OCI-LY3 (cell line): ENCODE data around the gene PFKL.
"Not testable (repeated sequence)": the region's sequence is repeated elsewhere in the genome, so short reads cannot be mapped to it uniquely, and the experiment has no call there.

Source experiments
- H2AFZ ChIP-seq: fragments of 200-600, 300-600 bp; shearing (Covaris generic); 2 replicates; pipeline ENCODE4 v1.6.0; 2014; ENCODE audit warnings: antibody characterized with exemption, low read depth, low read length
- H3K27ac ChIP-seq: fragments of 200-600, 300-600 bp; sonication (generic); 2 replicates; pipeline ENCODE4 v1.5.1; 2014; ENCODE audit warnings: mild to moderate bottlenecking, low read length, moderate library complexity, mixed read lengths
- H3K27me3 ChIP-seq: fragments of 200-600, 300-600 bp; sonication (generic); 2 replicates; pipeline ENCODE4 v1.6.1; 2014; ENCODE audit warnings: low read depth, low read length, mixed read lengths
- H3K36me3 ChIP-seq: fragments of 200-600, 300-600 bp; sonication (generic); replicated peaks from 2 replicates; pipeline ENCODE3; 2014; ENCODE audit warnings: low read depth, low read length, mixed read lengths
- H3K4me1 ChIP-seq: fragments of 300-600, 200-600 bp; sonication (generic); 2 replicates; pipeline ENCODE4 v1.6.1; 2014; ENCODE audit warnings: low read length, mixed read lengths
- H3K4me2 ChIP-seq: fragments of 200-600, 300-600 bp; sonication (generic); 2 replicates; pipeline ENCODE4 v1.6.1; 2014; ENCODE audit warnings: low read length, mixed read lengths
- H3K4me3 ChIP-seq: fragments of 300-600, 200-600 bp; sonication (generic); 2 replicates; pipeline ENCODE4 v1.5.1; 2014; ENCODE audit warnings: antibody characterized with exemption, mild to moderate bottlenecking, low read length, moderate library complexity
- H3K79me2 ChIP-seq: fragments of 300-600, 200-600 bp; shearing (Covaris generic); 2 replicates; pipeline ENCODE4 v1.6.1; 2014; ENCODE audit warnings: mild to moderate bottlenecking, low read length, mixed read lengths
- H3K9ac ChIP-seq: fragments of 300-600, 200-600 bp; shearing (Covaris generic); 2 replicates; pipeline ENCODE4 v1.6.0; 2014; ENCODE audit warnings: mild to moderate bottlenecking, low read length, moderate library complexity
- H3K9me3 ChIP-seq: fragments of 200-600, 300-600 bp; shearing (Covaris generic); 2 replicates; pipeline ENCODE4 v1.6.1; 2014; ENCODE audit warnings: low read length, mixed read lengths; ENCODE audit not compliant: insufficient read depth
- H4K20me1 ChIP-seq: fragments of 200-600, 300-600 bp; sonication (generic); 2 replicates; pipeline ENCODE4 v1.6.1; 2016; ENCODE audit warnings: low read length, mixed read lengths; ENCODE audit not compliant: insufficient read depth
- CTCF ChIP-seq: fragments of 200-600, 300-600 bp; sonication (generic); IDR thresholded peaks from 2 replicates; pipeline ENCODE4 v1.5.1; 2014; ENCODE audit warnings: antibody characterized with exemption, low read length, low read depth
- EZH2phosphoT487 ChIP-seq: fragments of 200-600 bp; shearing (Covaris generic); IDR thresholded peaks from 2 replicates; pipeline ENCODE4 v1.6.1; 2018; ENCODE audit warnings: antibody characterized with exemption, mixed run types, low read depth

The PFKL gene

GRCh38 chr21:44359396-44359795, 59.5 kb downstream of the PFKL start:
- Histone ChIP-seq H3K36me3 (peaks cover 39% of the 10 kb centered on the region), H4K20me1 (no peaks in the 10 kb centered on the region), H3K79me2 (peaks cover 34% of the 10 kb centered on the region), H3K4me1 (peaks cover 38% of the 10 kb centered on the region), H3K27ac (no peak overlapping the region), H3K4me2 (no peak overlapping the region), H3K27me3 (no peaks in the 10 kb centered on the region), H2AFZ (no peak overlapping the region), H3K9me3 (peaks cover 3% of the 10 kb centered on the region; the same call in 1 of the 2 replicates), H3K4me3 (no peak overlapping the region), H3K9ac (no peak overlapping the region)
- TF ChIP-seq EZH2phosphoT487 (no peak), CTCF (no peak)

- no peak overlapping the region for H3K4me2 ChIP-seq
- TF ChIP-seq CTCF, result no peak
- no peak for TF ChIP-seq EZH2phosphoT487
- H3K27ac ChIP-seq, result no peak overlapping the region
- H3K9ac ChIP-seq, result no peak overlapping the region
- no peaks in the 10 kb centered on the region for H3K27me3 ChIP-seq
- peaks cover 30% of the 10 kb centered on the region for H3K4me1 ChIP-seq
- peaks cover 39% of the 10 kb centered on the region for H3K36me3 ChIP-seq
- peaks cover 26% of the 10 kb centered on the region for H3K79me2 ChIP-seq
- no peak overlapping the region for H3K4me3 ChIP-seq
- H2AFZ ChIP-seq, result no peak overlapping the region
- no peaks in the 10 kb centered on the region for H4K20me1 ChIP-seq
- H3K9me3 ChIP-seq, result peaks cover 3% of the 10 kb centered on the region; the same call in 1 of the 2 replicates
These were observed 60.3 kb downstream of the PFKL start for GRCh38 chr21:44360159-44360558.

- peaks cover 12% of the 10 kb centered on the region for H3K4me1 ChIP-seq
- not testable (repeated sequence) for H3K27me3 ChIP-seq, H2AFZ ChIP-seq, H3K4me3 ChIP-seq, H3K9ac ChIP-seq, H3K9me3 ChIP-seq, H4K20me1 ChIP-seq, H3K4me2 ChIP-seq, H3K27ac ChIP-seq
- peaks cover 20% of the 10 kb centered on the region for H3K79me2 ChIP-seq
- peaks cover 35% of the 10 kb centered on the region for H3K36me3 ChIP-seq
These were observed 62.0 kb downstream of the PFKL start for GRCh38 chr21:44361903-44362302.

- Histone ChIP-seq H3K79me2 (peaks cover 6% of the 10 kb centered on the region), H2AFZ (no peak overlapping the region), H3K9me3 (peaks cover 3% of the 10 kb centered on the region; the same call in 1 of the 2 replicates), H3K36me3 (peaks cover 21% of the 10 kb centered on the region), H3K4me2 (no peak overlapping the region), H3K27me3 (no peaks in the 10 kb centered on the region), H3K9ac (no peak overlapping the region), H3K4me1 (peaks cover 3% of the 10 kb centered on the region; the same call in 1 of the 2 replicates), H3K27ac (no peak overlapping the region), H3K4me3 (no peak overlapping the region), H4K20me1 (no peaks in the 10 kb centered on the region)
- TF ChIP-seq CTCF, result no peak
These were observed 63.4 kb downstream of the PFKL start for GRCh38 chr21:44363278-44363677.
